ENCODE data around the gene FAM83G.
"Not testable (repeated sequence)": the region's sequence is repeated elsewhere in the genome, so short reads cannot be mapped to it uniquely, and the experiment has no call there.

The FAM83G gene

DNA sequence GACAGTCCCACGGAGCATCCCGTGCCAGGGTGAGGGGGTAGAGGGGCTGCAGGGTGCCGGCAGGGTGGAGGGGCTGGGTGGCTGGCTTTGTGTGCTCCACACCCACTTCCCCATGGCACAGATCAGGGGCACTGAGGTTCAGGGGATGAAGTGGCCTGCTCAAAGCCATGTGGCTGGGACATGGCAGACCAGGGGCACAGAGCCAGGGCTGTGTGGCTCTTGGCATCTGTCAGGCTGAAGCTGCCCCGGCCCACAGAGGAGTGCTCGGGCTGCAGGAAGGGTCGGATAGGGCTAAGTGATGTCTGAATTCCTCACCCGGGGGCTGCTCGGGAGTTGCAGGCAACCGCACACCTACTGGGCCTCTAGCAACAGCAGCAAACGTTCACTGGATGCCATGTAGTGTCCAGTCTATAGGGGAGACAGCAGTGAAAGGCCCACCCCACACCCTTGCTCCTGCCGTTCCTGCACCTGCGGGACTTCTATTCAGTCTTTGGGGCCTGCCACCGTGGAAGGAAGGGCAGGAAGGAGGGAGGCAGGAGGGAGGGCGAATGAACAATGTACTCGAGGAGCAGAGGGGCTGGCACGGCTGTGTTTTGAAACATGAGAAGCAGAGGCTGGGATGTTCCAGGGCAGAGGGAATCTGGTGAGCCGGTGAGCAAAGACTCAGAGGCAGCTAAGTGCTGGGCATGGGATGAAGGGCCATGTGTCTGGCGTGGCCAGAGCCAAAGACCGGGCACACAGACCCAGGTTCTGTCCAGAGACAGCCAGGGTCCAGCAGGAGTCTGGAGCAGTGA, 37.5 kb downstream of the FAM83G start:
- no peak for DNase-seq

DNA sequence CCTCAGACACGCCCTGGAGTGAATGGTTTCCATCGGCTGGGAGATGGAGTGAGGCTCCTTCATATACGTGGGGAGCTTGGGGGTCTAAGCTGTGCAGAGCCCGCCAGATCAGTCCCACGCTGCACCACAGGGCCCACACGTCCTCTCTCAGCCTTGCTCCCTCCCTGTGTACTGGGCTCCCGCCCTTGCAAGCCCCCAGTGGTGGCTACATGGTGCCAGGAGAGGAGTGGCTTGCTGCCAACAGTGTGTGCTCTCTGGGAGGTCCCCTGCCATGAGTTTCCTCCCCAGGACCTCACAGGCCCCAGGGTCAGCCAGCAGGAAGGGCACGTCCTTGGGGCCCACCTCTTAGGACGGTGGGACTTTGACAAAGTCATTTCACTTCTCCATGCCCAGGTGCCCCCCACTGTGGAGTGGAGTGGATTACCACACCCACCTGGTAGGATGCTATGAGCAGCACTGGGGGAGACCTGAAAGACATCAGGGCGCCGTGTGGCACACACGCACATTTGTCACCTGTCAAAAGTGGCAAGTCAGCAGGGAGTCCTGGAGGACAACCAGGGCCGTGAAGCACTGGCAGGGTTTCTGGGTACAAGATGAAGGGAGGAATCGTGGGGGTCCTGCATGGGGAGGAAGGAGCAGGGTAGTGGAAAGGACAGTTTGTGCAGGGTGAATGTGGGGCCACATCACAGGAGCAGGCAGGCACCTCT, 38.9 kb downstream of the FAM83G start:
- no peak for DNase-seq

GRCh38 chr17:18964550-18964949, 40.0 kb downstream of the FAM83G start:
- DNase-seq, result no peak

DNA sequence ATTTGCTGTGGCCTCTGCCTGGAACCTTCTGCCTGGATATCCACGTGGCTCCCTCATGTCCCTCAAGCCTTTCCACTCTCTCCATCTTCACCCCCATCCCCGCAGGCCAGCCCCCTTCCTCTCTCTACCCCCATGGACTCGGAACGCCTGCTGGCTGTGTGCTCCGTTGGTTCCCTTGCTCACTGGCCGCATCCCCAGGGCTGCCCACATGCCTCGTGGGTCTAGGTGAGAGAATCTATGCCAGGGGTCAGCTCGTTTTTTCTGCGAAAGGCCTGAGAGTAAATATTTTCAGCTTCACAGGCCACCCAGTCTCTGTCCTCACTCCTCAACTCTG, 40.6 kb downstream of the FAM83G start:
- no peak for DNase-seq

GRCh38 chr17:18963126-18964017, 41.2 kb downstream of the FAM83G start:
- no peak for DNase-seq

DNA sequence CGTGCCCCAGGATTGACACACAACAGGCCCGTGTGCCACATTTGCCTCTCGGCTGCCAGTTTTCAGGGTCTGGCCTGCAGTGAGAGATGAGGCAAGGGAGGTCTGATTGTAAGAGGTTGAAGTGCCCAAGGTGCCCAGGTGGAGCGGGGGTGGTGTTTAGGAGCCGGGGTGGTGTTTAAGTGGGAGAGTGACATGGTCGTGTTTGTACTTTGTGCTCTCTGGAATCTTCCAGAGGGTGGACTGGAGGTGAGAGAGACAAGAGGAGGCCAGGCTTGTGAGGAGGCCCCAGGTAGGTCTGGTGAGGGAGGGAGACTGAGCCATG, 42.1 kb downstream of the FAM83G start:
- DNase-seq, result no peak

DNA sequence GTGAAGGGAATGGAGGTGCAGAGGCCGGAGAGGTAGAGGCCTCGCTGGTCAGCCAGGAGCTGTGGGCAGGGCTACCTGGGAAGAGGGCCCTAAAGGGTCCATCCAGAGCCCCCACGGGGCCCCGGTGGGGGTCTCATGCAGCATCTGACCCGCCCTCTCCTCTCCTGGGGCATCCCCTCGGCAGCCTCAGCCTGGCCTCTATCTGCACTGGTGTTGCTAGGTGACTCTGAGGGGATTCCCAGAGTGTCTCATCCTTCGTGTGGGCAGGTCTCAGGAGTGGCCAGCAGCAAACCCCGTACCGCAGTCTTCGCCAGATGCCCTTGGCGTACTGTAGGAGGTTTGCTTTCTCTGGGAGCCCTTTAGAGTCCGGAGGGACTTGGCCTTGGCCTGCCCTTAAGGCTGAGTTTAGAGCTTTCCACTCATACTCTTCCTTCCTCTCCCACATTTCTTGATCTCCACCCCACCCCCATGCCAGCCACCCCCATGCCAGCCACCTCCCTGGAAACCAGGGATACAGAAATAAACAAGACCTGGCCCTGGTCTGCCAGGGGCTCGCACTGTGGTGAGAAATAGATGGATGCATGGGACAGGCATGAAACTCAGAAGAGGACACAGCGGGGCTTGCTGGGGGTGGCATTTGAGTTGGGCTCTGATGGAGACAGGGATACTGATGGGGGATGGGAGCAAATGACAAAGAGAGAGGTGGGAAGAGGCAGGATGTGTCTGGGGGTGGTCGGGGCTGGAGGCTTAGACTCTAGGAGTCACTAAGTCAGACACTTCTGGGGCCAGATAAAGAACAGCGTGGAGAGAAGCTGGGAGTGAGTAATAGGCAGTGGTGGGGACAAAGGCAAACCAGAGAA, 42.7 kb downstream of the FAM83G start:
- DNase-seq, result no peak

- DNase-seq, result peak; percentile 82
Observed at GRCh38 chr17:18960803-18961511, 43.6 kb downstream of the FAM83G start.

GRCh38 chr17:18960241-18960665, 44.3 kb downstream of the FAM83G start:
- DNase-seq, result no peak

DNA sequence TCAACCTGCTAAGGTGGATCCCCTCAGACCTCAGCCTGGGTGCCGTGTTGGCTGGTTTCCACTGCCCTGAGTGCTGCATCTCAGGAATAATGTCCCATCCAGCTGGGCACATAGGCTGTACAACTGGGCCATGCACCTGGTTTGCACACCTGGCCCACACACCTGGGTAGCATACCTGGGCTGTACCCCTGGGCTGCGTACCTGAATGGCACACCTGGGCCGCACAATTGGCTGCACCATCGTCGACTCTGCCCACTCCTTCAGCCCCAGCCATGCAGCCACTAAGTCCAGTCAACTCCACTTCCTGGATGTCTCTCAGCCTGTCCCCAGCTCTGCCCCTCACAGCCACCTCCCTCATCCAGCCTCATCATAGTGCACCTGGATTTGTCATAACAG, 44.7 kb downstream of the FAM83G start:
- no peak for DNase-seq

DNA sequence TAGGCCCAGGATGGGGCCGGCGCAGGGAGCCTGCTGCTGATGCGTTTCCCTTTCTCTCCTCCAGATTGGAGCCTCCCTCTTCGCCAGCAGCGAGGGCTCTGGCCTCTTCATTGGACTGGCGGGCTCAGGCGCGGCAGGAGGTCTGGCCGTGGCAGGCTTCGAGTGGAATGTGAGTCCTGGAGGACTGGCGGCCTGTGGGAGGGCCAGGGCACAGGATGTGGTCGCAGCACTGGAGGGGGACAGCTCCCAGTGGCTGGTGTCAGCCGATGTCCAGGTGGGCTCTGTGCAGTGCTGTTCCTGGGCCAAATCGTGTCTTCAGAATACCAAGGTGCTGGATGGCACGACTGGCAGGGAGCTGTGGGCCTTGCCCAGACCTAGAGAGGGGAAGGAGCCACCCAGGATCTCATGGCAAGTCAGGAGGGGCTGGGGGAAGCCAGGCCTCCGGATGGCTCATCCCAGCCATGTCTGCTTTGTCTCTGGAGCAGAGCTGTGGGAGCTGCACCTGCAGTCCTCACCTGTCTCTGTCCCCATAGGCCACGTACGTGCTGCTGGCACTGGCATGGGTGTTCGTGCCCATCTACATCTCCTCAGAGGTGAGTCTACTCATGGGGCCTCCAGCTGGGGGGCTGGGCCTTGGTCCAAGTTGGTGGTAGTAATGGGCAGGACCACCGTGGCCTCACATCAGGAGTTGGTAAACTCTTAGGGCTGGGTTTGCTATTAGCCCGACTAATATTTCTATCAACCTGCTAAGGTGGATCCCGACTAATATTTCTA, 45.3 kb downstream of the FAM83G start:
- DNase-seq, result no peak

- no peak for DNase-seq
Observed at GRCh38 chr17:18958611-18959010, 46.0 kb downstream of the FAM83G start.

- DNase-seq, result no peak
Observed at GRCh38 chr17:18957831-18958230, 46.7 kb downstream of the FAM83G start.

DNA sequence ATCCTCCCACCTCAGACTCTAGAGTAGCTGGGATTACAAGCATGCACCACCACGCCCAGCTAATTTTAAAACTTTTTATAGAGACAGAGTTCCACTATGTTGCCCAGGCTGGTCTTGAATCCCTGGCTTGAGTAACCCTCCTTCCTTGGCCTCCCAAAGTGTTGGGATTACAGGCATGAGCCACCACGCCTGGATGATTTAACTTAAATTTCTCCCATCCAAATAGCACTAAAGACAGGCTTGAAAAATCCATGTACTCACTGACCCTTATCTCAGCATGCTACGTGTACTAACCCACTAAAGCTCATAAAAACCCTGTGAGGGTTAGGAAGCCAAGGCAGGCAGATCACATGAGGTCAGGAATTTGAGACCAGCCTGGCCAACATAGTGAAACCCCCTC, 48.0 kb downstream of the FAM83G start:
- no peak for DNase-seq

DNA sequence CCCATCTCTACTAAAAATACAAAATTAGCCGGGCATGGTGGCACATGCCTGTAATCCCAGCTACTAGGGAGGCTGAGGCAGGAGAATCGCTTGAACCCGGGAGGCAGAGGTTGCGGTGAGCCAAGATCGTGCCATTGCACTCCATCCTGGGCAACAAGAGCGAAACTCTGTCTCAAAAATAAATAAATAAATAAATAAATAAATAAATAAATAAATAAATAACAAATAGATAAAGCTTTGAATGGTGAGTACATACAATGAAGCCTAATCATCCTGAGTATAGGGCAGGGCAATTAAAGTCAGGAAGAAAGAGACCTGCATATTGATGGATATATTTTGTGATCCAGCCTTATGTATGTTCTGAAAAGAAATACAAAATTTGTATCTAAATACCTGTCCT, 48.5 kb downstream of the FAM83G start:
- not testable (repeated sequence) for DNase-seq

GRCh38 chr17:18955009-18955408, 49.6 kb downstream of the FAM83G start:
- no peak for DNase-seq

DNA sequence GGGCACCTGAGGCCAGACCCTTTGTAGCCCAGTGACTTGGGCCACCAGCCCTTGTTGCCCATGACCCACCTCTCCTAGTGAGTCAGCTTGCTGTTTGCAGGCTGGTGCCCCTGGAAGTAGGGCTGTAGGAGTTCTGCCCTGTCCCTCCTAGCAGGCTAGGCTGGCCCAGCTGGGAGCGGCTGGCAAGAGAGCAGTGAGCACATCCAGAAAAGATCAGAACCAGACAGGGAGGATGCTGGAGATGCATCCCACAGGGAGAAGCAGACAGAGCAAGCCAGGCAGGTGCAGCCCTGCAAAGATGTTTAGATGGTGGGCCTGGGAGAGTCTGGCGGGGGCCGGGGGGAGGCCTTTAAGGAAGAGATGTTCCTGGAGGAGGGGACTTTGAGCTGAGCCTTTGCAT, 50.2 kb downstream of the FAM83G start:
- no peak for DNase-seq

DNA sequence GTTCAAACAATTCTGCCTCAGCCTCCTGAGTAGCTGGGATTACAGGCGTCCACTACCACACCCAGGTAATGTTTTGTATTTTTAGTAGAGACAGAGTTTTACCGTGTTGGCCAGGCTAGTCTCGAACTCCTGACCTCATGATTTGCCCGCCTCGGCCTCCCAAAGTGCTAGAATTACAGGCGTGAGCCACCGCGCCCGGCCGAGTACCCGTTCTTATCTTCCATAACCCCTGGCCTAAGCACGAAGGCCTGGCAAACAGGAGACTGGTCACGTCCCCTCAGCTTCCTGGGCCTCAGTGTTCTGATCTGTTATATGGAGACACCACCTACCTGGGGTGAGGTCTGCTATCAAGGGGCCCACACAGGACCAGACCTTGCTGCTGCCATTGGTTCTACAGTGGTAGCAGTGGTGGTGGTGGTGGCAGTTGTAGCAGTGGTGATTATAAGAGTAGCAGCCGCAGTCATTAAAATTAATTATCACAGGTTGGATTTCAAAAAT, 51.3 kb downstream of the FAM83G start:
- no peak for DNase-seq

DNA sequence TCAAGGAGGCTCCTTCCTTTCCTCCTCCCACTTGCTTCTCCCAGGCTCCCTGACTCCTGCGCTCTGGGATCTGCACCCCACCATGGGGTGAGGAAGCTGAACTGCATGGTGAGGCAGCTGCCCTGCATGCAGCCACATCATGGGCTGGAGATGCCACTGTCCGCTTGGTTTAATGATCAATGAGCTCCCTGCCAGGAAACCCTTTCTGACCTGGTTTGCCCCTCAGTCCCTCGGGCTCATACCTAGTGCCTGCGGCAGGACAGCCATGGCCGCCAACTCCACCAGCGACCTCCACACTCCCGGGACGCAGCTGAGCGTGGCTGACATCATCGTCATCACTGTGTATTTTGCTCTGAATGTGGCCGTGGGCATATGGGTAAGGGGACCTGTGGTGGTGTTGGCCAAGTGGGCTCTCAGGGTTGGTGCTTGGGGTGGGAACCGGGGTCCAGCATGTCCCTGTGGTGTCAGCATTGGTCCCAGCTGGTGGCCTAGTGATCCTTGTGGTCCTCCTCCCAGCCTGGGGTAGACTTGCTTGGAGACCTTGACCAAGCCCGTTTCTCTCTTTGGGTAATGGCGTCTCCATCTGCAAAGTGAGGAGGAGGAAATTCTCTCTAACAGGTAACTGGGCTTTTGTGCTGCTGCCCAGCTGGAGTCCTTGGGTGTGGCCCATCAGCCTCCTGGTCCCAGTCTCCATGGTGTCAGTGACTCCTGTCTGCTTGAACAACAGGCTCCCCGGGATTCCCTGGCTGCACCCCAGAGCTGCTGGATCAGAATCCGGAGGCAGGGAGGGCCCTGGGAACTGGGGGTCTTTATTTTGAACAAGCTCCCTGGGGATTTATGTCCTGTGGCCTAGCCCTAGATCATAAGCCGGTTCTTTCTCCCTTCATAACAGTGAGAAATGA, 52.4 kb downstream of the FAM83G start, which contains the start of gene SLC5A10:
SLC5A10 (plus strand) TSS at position 225 of the 902 bp plus-strand sequence; CDS start at position 266, 41 bp downstream.
- DNase-seq, result no peak

Measured in activated T-cell treated with anti-CD3 and anti-CD28 coated beads, Interleukin-2, amount 50 U/mL, for 1 hour (primary cell).